Dedifferentiated amniotic fluid mesenchymal stem cell (primary cell): ENCODE data around the gene PLPPR5.

Experiments used
- DNase-seq: peaks from one replicate; pipeline ENCODE4 v3.0.0-alpha.2; 2016; ENCODE audit errors: extremely low spot score

The PLPPR5 gene

DNA sequence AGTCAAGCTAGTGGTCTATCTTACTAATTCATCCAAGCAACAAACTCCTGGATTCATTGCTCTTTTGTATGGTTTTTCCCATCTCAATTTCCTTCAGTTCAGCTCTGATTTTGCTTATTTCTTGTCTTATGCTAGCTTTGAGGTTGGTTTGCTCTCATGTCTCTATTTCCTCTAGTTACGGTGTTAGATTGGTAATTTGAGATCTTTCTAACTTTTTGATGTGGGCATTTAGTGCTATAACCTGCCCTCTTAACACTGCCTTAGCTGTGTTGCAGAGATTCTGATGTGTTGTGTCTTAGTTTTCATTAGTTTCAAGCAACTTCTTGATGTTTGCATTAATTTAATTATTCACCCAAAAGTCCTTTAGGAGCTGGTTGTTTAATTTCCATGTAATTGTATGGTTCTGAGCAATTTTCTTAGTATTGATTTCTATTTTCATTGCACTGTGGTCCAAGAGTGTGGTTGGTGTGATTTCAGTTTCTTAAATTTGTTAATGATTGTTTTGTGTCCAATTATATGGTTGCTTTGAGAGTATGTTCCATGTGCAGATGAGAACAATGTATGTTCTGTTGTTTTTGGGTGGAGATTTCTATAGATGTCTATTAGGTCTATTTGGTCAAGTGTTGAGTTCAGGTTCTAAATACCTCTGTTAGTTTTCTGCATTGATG is 154.6 kb downstream of the PLPPR5 start:
- no peak for DNase-seq

DNA sequence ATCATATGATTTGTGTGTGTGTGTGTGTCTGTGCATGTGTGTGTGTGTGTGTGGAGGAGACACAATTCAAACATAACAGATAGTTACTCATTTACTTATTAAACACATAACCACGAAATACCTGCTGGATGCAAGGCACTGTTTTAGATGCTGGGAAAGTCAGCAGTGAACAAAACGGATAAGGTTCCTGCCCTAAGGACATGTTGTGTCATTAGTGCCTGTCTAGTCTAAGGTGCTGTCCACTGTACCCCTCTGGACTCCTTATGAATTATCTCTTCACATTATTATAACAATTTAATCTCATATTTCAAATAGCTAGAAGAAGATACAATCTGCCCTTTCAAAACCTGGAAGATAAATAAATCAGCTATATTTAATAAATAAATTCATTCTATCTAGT is 162.4 kb downstream of the PLPPR5 start:
- no peak for DNase-seq
